SK-N-SH (cell line): ENCODE data around the gene SHISAL1. TPM values are rescaled to one million over a fixed set of nuclear protein-coding genes. Genes with fewer than 3 reads are reported as not detected.

ENCODE experiments used
- CTCF ChIA-PET: fragments of 300-600, 350-600 bp; formaldehyde crosslinking; extraction: SDS; loops from one replicate; lab custom pipeline; 2021; lab: Yijun Ruan, JAX
- POLR2A ChIA-PET: fragments of 350-600 bp; sonication (Branson Sonifier 250); formaldehyde crosslinking; extraction: SDS; loops from one replicate; lab custom pipeline; 2020; ENCODE audit warnings: antibody characterized with exemption, inconsistent platforms; lab: Yijun Ruan, JAX
- DNase-seq: peaks from one replicate; pipeline ENCODE4 v3.0.0; 2012
- H2AFZ ChIP-seq: fragments of 200-600 bp; sonication (generic); 2 replicates; pipeline ENCODE4 v1.8.1; 2016; ENCODE audit warnings: antibody characterized with exemption, mild to moderate bottlenecking, low read depth
- H3F3A ChIP-seq: fragments of 200-600 bp; sonication (generic); replicated peaks from 2 replicates; pipeline ENCODE3; 2016; ENCODE audit warnings: antibody characterized with exemption, mild to moderate bottlenecking; ENCODE audit not compliant: insufficient read depth
- H3K27ac ChIP-seq, 2 experiments: fragments of 200-500 bp in 1 of 2; fragments of 200-600 bp in 1 of 2; sonication (Bioruptor generic) in 1 of 2; sonication (generic), shearing (Covaris generic) in 1 of 2; 2 replicates each; pipeline versions ENCODE4 v1.5.1 to v1.6.1; 2014 to 2016; ENCODE audit warnings: low read depth in 2 of 2, inconsistent platforms in 1 of 2, low read length in 1 of 2, mild to moderate bottlenecking in 1 of 2, mixed read lengths in 1 of 2
- H3K27me3 ChIP-seq: fragments of 200-600 bp; sonication (generic), shearing (Covaris generic); 2 replicates; pipeline ENCODE4 v1.6.1; 2016; ENCODE audit warnings: mixed run types; ENCODE audit not compliant: insufficient read depth
- H3K36me3 ChIP-seq, 2 experiments: fragments of 200-500 bp in 1 of 2; fragments of 200-600 bp in 1 of 2; sonication (Bioruptor generic) in 1 of 2; sonication (generic) in 1 of 2; replicated peaks in 1 of 2; 2 replicates each; pipeline versions ENCODE3 to v1.5.1; 2014 to 2016; ENCODE audit warnings: low read length in 1 of 2, mild to moderate bottlenecking in 1 of 2; ENCODE audit not compliant: insufficient read depth in 2 of 2, control insufficient read depth in 1 of 2
- H3K4me1 ChIP-seq, 2 experiments: fragments of 200-500 bp in 1 of 2; fragments of 200-600 bp in 1 of 2; sonication (Bioruptor generic) in 1 of 2; sonication (generic), shearing (Covaris generic) in 1 of 2; 2 replicates each; pipeline versions ENCODE4 v1.5.1 to v1.6.1; 2014 to 2016; ENCODE audit warnings: low read depth in 1 of 2, low read length in 1 of 2, mixed run types in 1 of 2; ENCODE audit not compliant: insufficient read depth in 2 of 2, control insufficient read depth in 1 of 2
- H3K4me2 ChIP-seq: fragments of 200-600 bp; sonication (generic), shearing (Covaris generic); 2 replicates; pipeline ENCODE4 v1.6.1; 2017; ENCODE audit warnings: mixed run types
- H3K4me3 ChIP-seq, 2 experiments: fragments of 200-500 bp in 1 of 2; fragments of 200-600 bp in 1 of 2; sonication (Bioruptor generic) in 1 of 2; sonication (generic), shearing (Covaris generic) in 1 of 2; 2 replicates each; pipeline versions ENCODE4 v1.5.1 to v1.8.1; 2014 to 2016; ENCODE audit warnings: low read depth in 2 of 2, inconsistent platforms in 1 of 2, low read length in 1 of 2, mild to moderate bottlenecking in 1 of 2, mixed read lengths in 1 of 2, moderate library complexity in 1 of 2
- H3K79me2 ChIP-seq: fragments of 200-600 bp; sonication (generic); 2 replicates; pipeline ENCODE4 v1.8.1; 2017; ENCODE audit warnings: mild to moderate bottlenecking; ENCODE audit not compliant: insufficient read depth
- H3K9ac ChIP-seq: fragments of 200-600 bp; sonication (generic); 2 replicates; pipeline ENCODE4 v1.6.1; 2017; ENCODE audit warnings: mixed run types
- H3K9me2 ChIP-seq: fragments of 200-600 bp; sonication (generic); 2 replicates; pipeline ENCODE4 v1.6.1; 2017; ENCODE audit warnings: mixed run types
- H3K9me3 ChIP-seq: fragments of 200-600 bp; sonication (generic); 2 replicates; pipeline ENCODE4 v1.6.1; 2017; ENCODE audit warnings: mixed run types, mild to moderate bottlenecking, moderate library complexity
- H4K20me1 ChIP-seq: fragments of 200-600 bp; sonication (generic); 2 replicates; pipeline ENCODE4 v1.6.1; 2017; ENCODE audit warnings: mild to moderate bottlenecking, mixed run types; ENCODE audit not compliant: insufficient read depth
- FOSL2 ChIP-seq: IDR thresholded peaks from 2 replicates; pipeline ENCODE4 v1.4.0; 2012; ENCODE audit warnings: low read depth, mild to moderate bottlenecking, moderate library complexity, borderline replicate concordance
- FOXM1 ChIP-seq: IDR thresholded peaks from 2 replicates; pipeline ENCODE4 v1.4.0; 2012; ENCODE audit warnings: low read depth, mild to moderate bottlenecking
- GATA2 ChIP-seq: sonication (generic); formaldehyde crosslinking; IDR thresholded peaks from 2 replicates; pipeline ENCODE4 v1.5.0; 2020; ENCODE audit warnings: mild to moderate bottlenecking, missing genetic modification reagents
- POLR2AphosphoS5 ChIP-seq: IDR thresholded peaks from 2 replicates; pipeline ENCODE4 v1.6.1; 2012; ENCODE audit warnings: low read depth, low read length
- TCF12 ChIP-seq: IDR thresholded peaks from 2 replicates; pipeline ENCODE4 v1.4.0; 2012
- USF2 ChIP-seq: fragments of 150-350 bp; IDR thresholded peaks from 2 replicates; pipeline ENCODE4 v1.6.1; 2017; ENCODE audit warnings: antibody characterized with exemption, low read length, low read depth, borderline replicate concordance
- WGBS: methylation state at CpG from one replicate; pipeline ENCODE4 v1.1.6; 2017; ENCODE audit warnings: low lambda C conversion rate; 5-methylcytosine and 5-hydroxymethylcytosine counted together
- polyA plus RNA-seq, 3 experiments: library from polyadenylated mRNA; depleted of rRNA; stranded (reverse); fragments of >200 nt; gene quantifications; 2 replicates each; pipeline ENCODE4 v1.2.3, GENCODE V29; 2012

Gene SHISAL1
- polyA plus RNA-seq, 1 of the 3 experiments (the other 2 are of a cell fraction), result 0.10 TPM

- no peaks in the 10 kb centered on the region for H3K36me3 ChIP-seq
- H3K4me1 ChIP-seq, result peaks cover 3 to 32% of the 10 kb centered on the region in 2 experiments; a peak in 1 of 4 replicates
- peak; percentile 45; the same call in 1 of the 2 replicates for TF ChIP-seq FOSL2
- 0 out of 2 replicates have a peak, but pooled peaks have one; percentile 14 for TF ChIP-seq TCF12
- TF ChIP-seq USF2, result no peak
- H3K9me3 ChIP-seq, result no peaks in the 10 kb centered on the region
- no peaks in the 10 kb centered on the region for H4K20me1 ChIP-seq
- peaks cover 4% of the 10 kb centered on the region for H3F3A ChIP-seq
- no peaks in the 10 kb centered on the region for H3K27me3 ChIP-seq
- no peaks in the 10 kb centered on the region for H3K79me2 ChIP-seq
- H3K4me2 ChIP-seq, result 0 out of 2 replicates have a peak overlapping the region, but pooled peaks have one; percentile 45
- POLR2A ChIA-PET, result no interaction called here
- H3K9ac ChIP-seq, result no peak overlapping the region
- DNase-seq, result no peak
- H3K4me3 ChIP-seq, result no peak overlapping the region
- H3K27ac ChIP-seq, result no peak overlapping the region
- CTCF ChIA-PET, result interaction anchor here (1.1 to 3.1 kb wide), 2 partner anchors 15 to 266 kb away, joined by 3 to 11 read pairs; no protein-coding TSS in a partner anchor
- H2AFZ ChIP-seq, result no peak overlapping the region
- 63% methylated on average over 9 of the region's 10 CpGs for WGBS
- H3K9me2 ChIP-seq, result no peaks in the 10 kb centered on the region
These were observed 34.3 kb upstream of the SHISAL1 start for GRCh38 chr22:44347080-44347479.

- peak; percentile 50 for DNase-seq
- no peak overlapping the region for H3K4me3 ChIP-seq
- POLR2A ChIA-PET, result interaction anchor here (1.0 kb wide), 1 partner anchor 39 kb away, joined by 3 read pairs; no protein-coding TSS in a partner anchor
- CTCF ChIA-PET, result interaction anchor here (0.7 to 1.3 kb wide), 3 partner anchors 11 to 328 kb away, joined by 3 to 7 read pairs (median 3); no protein-coding TSS in a partner anchor
- H3F3A ChIP-seq, result peaks cover 3% of the 10 kb centered on the region
- H3K9me2 ChIP-seq, result no peaks in the 10 kb centered on the region
- TF ChIP-seq FOXM1 (no peak), GATA2 (peak; percentile 54)
- H3K36me3 ChIP-seq, result no peaks in the 10 kb centered on the region
- no peaks in the 10 kb centered on the region for H4K20me1 ChIP-seq
- H3K27ac ChIP-seq, result no peak overlapping the region
- no peak overlapping the region for H2AFZ ChIP-seq
- 55% methylated on average over 3 of the region's 3 CpGs for WGBS
- H3K79me2 ChIP-seq, result no peaks in the 10 kb centered on the region
- no peaks in the 10 kb centered on the region for H3K27me3 ChIP-seq
- no peak overlapping the region for H3K9ac ChIP-seq
- H3K9me3 ChIP-seq, result no peaks in the 10 kb centered on the region
- H3K4me2 ChIP-seq, result no peak overlapping the region
- peaks cover 3 to 44% of the 10 kb centered on the region in 2 experiments; a peak in 1 of 4 replicates for H3K4me1 ChIP-seq
These were observed 33.1 kb upstream of the SHISAL1 start for GRCh38 chr22:44345872-44346271.

- Histone ChIP-seq H3K79me2 (no peaks in the 10 kb centered on the region), H3K9me2 (no peaks in the 10 kb centered on the region), H3K9ac (no peak overlapping the region), H3F3A (peaks cover 3% of the 10 kb centered on the region), H4K20me1 (no peaks in the 10 kb centered on the region), H3K4me1 (peaks cover 3 to 48% of the 10 kb centered on the region in 2 experiments; a peak in 1 of 4 replicates), H3K27me3 (no peaks in the 10 kb centered on the region), H3K4me3 (no peak overlapping the region), H2AFZ (no peak overlapping the region), H3K9me3 (no peaks in the 10 kb centered on the region), H3K36me3 (no peaks in the 10 kb centered on the region), H3K27ac (no peak overlapping the region), H3K4me2 (no peak overlapping the region)
- TF ChIP-seq GATA2 (no peak), POLR2AphosphoS5 (no peak)
- 50% methylated on average over 7 of the region's 11 CpGs for WGBS
- DNase-seq, result no peak
- ChIA-PET POLR2A (no interaction called here), CTCF (interaction anchor here (0.7 kb wide), 1 partner anchor 263 kb away, joined by 3 read pairs; no protein-coding TSS in a partner anchor)
These were observed 31.7 kb upstream of the SHISAL1 start for GRCh38 chr22:44344407-44344806.
